Omental fat pad (tissue), 4 donors: ENCODE results near the gene ABCB1. TPM values are rescaled to one million over a fixed set of nuclear protein-coding genes. Genes with fewer than 3 reads are reported as not detected.

Experiments
- ATAC-seq: fragments of 150-250 bp; one replicate; pipeline ENCODE4 v1.9.1; 2016; ENCODE audit warnings: mild to moderate bottlenecking, moderate library complexity; ENCODE audit not compliant: low FRiP score
- DNase-seq: peaks from one replicate; pipeline ENCODE4 v3.0.0-alpha.2; 2019; ENCODE audit warnings: low spot score
- CTCF ChIP-seq, 3 donors: fragments of 450-650 bp; IDR thresholded peaks; one replicate each; pipeline ENCODE4 v1.5.1; 2016 to 2017; ENCODE audit warnings: antibody characterized with exemption in 3 of 3, mild to moderate bottlenecking in 3 of 3, moderate library complexity in 2 of 3
- total RNA-seq, 4 donors: library from RNA; depleted of rRNA; stranded (reverse); fragments of >200 nt; gene quantifications; one replicate each; pipeline ENCODE4 v1.1.0, GENCODE V29; 2016

ABCB1 gene
- total RNA-seq, 4 donors from 2014 or later = 5.8 to 21.1 (median 11.9) TPM

- no peak for DNase-seq
- no peak for TF ChIP-seq CTCF (IDR thresholded peaks at IDR 0.05)
- ATAC-seq = no peak
Measured at GRCh38 chr7:87625101-87625500, 24.4 kb upstream of the ABCB1 start.

GRCh38 chr7:87624628-87625027 is 23.9 kb upstream of the ABCB1 start:
- TF ChIP-seq CTCF (IDR thresholded peaks at IDR 0.05) = no peak
- ATAC-seq (no peak), DNase-seq (no peak)

GRCh38 chr7:87615197-87615596 is 14.5 kb upstream of the ABCB1 start:
- DNase-seq = no peak
- no peak for TF ChIP-seq CTCF (IDR thresholded peaks at IDR 0.05)
- no peak for ATAC-seq

GRCh38 chr7:87609916-87610315 is 9.2 kb upstream of the ABCB1 start:
- no peak for ATAC-seq
- no peak for DNase-seq
- no peak for TF ChIP-seq CTCF (IDR thresholded peaks at IDR 0.05)

GRCh38 chr7:87608431-87608830 is 7.7 kb upstream of the ABCB1 start:
- no peak for DNase-seq
- ATAC-seq = no peak
- no peak for TF ChIP-seq CTCF (IDR thresholded peaks at IDR 0.05)

GRCh38 chr7:87604264-87604663 is 3.6 kb upstream of the ABCB1 start:
- no peak for DNase-seq
- ATAC-seq = no peak
- TF ChIP-seq CTCF (IDR thresholded peaks at IDR 0.05) = no peak

GRCh38 chr7:87599336-87599735 is 1.3 kb downstream of the ABCB1 start:
- DNase-seq (no peak), ATAC-seq (no peak)

More at GRCh38 chr7:87599336-87599735, 1.3 kb downstream of the ABCB1 start:
- TF ChIP-seq CTCF (IDR thresholded peaks at IDR 0.05) = no peak
